Thoracic aorta (tissue), 2 donors: ENCODE results near the gene RGPD4. TPM values are rescaled to one million over a fixed set of nuclear protein-coding genes. Genes with fewer than 3 reads are reported as not detected.

Experiments
- total RNA-seq, 2 donors: library from RNA; depleted of rRNA; stranded (reverse); fragments of >200 nt; gene quantifications; one replicate each; pipeline versions ENCODE4 v1.1.0 to v1.2.3, GENCODE V29; 2016

The RGPD4 gene
- total RNA-seq, 2 donors from 2014 or later: not detected

Other genes with a start within 250 kb of the RGPD4 start
- under 1 TPM in 1 of 2 donors, not detected in 1; 0.14 TPM for gene SLC5A7, start 159.6 kb downstream of the RGPD4 start, total RNA-seq